ENCODE data around the gene SLC24A3.
A peak's percentile ranks its signal among the peaks of the same experiment; 100 is the strongest.
"Not testable (repeated sequence)": the region's sequence is repeated elsewhere in the genome, so short reads cannot be mapped to it uniquely, and the experiment has no call there.

SLC24A3 gene

DNA sequence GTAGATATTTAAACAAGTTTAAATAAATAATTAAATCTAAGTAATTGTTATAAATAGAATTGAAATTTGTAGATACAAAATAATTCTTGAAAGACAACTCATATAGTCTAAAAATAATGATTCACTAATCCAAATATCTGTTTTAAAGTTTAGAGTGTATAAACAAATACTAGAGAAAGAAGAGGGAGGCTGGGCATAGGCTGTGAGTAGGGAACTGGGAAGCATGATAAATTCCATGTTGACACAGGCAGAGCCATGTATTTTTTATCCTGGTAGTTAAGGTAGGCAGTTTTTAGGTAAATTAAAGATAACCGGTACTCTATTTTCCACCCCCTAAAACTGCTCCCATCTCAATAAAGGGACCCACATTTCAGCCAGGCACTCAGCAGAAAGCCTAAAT lies 534.0 kb downstream of the SLC24A3 start:
- DNase-seq (ENCODE audit: low spot score): no peak

DNA sequence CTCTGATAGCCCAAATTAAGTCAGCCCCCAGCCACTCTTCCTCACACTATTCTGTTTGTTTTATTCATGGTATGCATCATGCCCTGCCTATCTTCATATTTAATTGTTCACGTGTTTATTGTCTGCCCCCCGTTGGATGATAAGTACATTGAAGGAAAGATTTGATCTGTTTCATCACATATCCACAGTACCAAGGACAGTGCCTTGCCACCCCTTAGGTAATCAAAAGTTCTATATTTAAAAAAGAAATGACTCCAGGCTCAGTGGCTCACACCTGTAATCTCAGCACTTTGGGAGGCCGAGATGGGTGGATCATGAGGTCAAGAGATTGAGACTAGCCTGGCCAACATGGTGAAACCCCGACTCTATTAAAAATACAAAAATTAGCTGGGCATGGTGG lies 535.5 kb downstream of the SLC24A3 start:
- no peak for DNase-seq (ENCODE audit: low spot score)

DNA sequence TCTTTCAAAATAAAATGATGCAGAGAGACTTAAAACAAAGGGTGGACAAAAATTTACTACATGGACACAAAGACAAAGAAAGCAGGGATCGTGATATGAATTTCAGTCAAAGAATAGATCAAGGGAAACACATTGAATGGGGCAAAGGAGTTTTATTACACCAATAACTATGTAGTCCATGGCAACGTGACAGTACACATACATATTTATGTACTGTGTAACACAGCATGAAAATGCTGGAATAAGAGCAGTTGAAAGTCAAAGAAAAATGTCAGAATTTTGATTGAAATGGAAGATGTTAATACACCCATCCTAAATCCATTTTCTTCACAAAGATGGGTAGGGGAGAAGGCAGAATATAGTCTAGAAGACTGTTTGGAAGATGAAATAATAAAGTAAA lies 536.2 kb downstream of the SLC24A3 start:
- no peak for DNase-seq (ENCODE audit: low spot score)

DNA sequence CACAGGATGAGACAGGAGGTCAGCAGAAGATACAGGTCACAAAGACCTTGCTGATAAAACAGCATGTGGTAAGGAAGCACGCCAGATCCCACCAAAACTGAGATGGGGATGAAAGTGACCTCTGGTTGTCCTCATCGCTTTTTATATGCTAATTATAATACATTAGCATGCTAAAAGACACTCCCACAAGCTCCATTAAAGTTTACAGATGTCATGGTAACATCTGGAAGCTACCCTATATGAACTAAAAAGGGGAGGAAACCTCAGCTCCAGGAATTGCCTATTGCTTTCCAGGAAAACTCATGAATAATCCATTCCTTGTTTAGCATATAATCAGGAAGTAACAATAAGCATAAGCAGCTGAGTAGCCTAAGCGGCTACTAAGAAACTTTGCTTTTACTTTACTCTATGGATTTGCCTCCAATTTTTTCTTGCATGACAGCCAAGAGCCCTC lies 537.2 kb downstream of the SLC24A3 start:
- no peak for DNase-seq (ENCODE audit: low spot score)

DNA sequence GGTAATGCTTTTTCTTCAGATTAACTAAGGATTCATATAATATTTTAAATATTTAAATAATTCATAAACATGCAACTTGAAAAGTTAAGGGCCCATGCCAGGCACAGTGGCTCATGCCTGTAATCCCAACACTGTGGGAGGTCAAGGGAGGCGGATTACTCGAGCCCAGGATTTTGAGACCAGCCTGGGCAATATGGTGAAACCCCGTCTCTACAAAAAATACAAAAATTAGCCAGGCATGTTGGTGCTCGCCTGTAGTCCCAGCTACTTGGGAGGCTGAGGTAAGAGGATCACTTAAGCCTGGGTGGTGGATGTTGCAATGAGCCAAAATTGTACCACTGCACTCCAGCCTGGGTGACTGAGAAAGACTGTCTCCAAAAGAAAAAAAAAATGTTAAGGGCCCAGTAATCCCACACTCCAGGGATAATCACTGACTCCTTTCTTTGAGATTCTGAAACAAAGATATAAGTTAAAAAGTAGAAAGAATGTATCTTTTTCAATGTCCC lies 537.7 kb downstream of the SLC24A3 start:
- no peak for DNase-seq (ENCODE audit: low spot score)

DNA sequence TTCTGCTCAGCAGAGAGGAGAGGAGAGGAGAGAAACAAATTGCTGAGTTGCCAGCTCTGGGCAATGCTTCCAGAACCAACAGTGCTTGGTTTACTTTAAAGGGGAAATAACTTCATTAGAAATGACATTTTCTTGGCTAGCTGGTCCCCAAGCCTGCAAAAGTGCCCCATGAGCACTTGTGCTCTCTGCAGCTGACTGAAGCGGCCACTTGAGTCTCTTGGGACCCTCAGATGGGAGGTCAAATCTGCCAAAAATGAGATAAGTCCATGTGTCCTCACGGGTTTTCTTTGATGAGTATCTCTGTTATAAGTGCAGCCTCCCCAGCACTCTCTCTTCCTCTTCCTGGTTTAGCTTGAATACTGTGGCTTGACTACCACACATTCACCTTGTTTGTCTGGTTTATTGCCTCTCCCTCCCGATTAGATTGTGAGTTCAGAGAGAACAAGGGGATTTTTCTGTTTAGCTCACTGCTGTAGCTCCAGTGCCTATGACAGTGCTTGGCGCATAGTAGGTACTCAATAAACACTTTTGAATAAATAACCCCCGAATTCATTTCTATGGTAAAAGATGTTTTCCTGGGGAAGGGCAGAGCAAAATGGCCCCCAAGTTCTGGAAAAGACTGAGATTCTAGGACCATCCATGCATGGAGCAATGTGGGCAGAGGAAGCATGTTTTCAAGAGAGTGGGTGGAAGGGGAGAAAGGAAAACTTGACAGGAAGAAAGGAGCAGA lies 538.6 kb downstream of the SLC24A3 start:
- DNase-seq (ENCODE audit: low spot score): no peak

DNA sequence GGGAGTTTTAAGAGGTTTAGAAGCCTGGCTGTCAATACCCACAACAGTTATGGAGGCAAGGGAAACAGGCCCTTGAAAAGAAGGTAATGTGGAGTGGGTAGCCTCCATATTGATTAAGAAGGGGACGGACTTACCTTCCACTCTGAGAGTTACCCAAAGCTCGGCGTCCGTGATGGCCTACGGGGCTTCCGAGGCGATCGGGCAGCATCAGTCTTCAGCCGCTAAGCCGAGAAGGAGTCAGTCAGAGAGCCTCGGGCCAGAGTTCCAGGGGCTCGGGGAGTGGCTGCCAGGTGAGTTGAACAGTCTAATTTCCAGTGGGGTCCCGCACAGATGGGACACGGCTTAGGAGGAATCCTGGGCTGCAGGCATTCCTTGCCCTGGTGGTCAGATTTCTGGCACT lies 541.8 kb downstream of the SLC24A3 start:
- DNase-seq (ENCODE audit: low spot score): not testable (repeated sequence)

DNA sequence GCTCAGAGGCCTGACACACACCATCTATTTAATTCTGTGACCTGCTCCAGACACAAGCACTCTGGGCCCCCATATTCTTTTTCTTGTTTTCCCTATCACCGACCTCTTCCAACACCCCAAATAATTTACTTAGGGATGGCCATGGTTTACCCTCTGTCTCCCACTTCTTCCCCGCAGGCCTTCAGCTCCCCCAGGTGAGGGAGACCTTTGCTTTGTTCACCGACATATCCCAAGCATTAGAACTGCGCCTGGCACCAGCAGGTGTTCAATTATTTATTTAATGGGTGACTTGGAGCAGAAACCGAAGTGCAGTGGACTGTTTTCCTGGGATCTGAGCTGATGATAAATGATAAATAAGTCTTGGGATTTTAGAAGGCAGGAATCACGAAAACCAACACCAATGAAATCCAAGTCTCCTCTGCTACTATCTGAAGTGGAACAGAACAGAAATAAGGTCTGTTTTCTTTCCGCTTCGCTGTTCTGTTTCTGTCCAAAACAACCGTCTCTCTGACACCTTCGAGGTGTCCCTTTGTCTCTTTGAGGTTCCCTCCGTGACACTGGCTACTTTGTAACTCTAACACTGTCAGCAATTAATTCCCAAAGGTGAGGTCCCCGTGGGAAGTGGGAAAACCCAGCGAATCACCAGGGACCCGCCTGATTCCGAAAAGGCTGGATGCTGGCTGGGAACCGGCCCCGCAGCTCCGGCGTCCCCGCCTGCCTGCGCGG lies 544.5 kb downstream of the SLC24A3 start:
- no peak for DNase-seq (ENCODE audit: low spot score)

DNA sequence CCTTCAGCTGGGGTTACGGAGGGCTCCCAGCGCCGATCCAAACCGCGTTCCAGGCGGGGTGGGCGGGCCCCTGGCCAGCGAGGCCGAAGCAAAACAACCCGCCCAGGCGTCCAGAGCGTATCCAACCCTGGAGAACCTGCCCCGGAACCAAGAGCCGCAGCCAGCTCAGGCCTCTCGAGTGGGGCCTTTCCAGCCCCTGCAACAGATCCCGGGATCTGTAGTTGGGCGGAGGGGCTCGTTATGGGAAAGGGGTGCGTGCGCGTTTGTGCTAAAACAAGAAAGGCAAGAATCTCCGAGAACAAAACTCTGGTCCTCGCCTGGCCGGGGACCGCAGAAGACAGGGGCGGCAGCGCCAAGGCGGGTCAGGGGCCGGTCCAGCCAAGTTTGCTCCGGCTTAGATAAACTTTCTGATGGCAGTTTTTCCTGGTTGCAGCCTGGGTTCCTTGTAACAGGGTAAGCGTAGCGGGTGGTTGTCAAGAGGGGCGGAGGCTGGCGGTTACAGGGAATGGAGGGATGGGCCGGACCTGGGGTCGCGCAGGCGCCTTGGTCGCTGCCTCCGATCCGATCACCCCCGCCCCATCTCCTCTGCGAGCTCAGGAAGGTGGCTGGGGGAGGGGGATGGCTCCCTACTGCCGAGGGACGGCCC lies 545.2 kb downstream of the SLC24A3 start:
- peak; percentile 72 for DNase-seq (ENCODE audit: low spot score)

DNA sequence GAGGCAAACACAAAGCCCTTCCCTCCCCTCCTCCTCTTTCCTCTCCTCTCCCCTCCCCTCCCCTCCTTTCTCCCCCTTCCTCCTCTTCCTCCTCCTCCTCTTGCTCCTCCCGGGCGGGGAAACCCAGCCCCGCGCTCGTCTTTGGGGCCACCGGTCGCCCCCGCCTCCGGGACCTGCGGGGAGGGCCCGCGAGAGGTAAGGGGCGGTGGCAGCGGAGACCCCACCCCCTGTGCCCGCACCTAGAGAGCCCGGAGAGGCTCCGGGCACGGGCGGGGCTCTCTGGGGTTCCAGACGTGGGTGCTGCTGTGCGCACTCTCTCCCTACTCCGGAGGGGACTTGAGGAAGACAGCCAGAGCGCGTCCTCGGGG lies 545.7 kb downstream of the SLC24A3 start, which contains the start of gene RIN2:
Gene RIN2 (plus strand): TSS at position 126 of the 368 bp plus-strand sequence. CDS start 131,344 bp downstream, outside the sequence.
- peak; percentile 40 for DNase-seq (ENCODE audit: low spot score)

DNA sequence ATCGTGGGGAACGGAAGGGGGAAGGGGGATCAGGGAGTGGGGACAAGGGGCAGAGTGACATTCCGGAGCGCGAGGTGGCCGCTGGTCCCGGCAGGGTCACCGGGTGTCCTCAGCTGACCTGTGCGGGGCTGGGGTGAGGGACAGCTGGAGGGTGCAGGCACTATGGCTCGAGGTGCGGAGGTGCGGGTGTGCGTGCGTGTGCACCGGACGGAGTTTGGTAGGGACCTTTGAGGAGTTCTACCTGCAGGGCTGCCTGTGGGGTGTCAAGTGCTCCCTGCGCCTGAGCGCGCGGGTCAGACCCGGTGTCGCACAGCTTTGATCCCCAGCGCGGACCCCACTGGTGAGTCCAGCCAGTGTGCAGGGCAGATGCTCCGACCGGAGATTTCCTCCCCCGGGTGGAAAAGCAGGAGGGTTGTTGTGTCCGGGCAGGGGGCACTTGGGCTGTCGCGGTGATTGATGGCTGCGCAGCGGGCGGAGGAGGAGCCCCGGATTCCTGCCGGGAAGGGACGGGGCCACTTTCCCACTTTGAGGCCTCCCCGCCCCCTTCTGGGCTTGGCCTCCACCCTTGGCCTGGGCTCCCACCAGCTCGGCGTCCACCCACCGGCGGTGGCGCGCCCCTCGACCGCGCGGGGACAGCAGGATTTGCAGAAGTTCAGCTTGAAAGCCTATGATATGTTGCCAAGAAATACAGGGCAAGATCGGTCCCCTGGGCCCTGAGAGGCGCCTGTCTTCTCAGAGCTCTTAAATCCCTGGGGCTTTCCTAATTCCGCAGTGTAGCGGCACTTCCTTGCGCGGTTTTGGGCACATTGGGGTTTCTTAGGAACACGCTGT lies 546.3 kb downstream of the SLC24A3 start:
- DNase-seq (ENCODE audit: low spot score): peak; percentile 41

DNA sequence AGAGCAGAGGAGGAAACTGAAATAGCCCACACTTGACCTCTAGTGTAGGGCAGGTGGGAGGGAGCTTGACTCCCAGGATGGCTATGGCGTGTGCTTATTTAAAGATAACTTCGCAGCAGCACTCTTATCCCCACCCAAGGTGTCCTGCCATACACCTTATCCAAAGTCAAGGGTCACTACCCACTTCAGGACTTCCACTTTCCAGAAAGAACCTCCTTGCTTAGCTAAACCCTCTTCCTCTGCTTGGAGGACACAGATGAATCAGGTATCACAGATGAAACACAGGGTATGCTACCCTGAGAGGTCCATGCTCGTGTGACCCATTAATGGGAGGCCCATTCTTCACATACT lies 547.9 kb downstream of the SLC24A3 start:
- DNase-seq (ENCODE audit: low spot score): no peak

DNA sequence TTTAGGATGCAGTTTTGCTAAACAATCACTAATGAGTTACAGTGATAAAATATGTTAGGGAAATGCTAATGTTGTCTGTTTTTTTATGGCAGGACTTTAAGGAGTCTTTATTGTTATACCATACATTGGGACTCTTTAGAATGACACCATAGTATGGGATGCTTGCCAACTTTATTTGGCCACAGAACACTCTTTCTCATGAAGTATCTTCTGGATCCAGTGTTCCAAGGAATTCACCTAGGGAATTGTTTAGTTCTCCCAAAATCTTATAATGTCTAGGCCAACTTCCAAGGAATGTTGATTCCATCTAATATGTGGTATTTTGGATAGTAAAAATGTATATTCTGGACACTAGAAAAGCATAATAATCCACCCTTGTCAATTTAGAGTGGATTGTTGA lies 548.9 kb downstream of the SLC24A3 start:
- DNase-seq (ENCODE audit: low spot score): no peak

DNA sequence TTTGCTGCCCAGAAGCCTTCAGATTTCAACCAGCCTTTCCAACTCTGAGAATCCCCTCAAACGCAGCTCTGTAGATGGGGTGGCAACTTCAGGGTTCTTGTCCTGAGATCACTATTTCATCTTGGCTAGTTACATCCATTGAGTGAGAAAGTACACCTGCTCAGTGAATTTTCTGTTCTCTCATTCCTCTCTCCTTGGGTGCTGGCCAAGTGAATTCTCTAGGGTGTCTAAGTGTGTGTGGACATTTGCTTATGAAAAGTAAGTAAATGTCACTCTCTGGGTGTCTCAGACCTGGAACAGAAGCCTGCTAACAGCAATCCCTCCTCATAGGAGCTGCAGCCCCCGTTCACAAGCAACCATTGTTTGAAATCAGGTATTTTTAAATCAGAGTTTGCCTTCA lies 549.4 kb downstream of the SLC24A3 start:
- DNase-seq (ENCODE audit: low spot score): no peak

DNA sequence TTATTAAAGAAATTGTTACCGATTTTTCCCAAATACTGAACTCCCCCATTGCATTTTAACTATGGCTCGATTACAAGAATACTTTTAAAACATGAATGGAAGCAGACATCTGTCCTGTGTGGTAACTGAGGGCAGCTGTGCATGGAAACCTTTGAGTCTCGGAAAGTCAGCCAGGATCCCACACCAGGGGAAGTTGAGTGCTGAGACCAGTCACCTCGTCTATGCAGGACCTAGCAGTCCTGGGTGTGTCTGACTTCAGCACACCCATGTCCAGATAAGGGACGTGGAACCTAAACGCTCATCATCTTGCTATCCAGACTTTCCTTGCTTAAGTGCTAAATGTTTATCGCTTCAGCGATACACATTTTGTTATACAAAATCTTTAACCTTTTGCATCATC lies 551.8 kb downstream of the SLC24A3 start:
- no peak for DNase-seq (ENCODE audit: low spot score)

DNA sequence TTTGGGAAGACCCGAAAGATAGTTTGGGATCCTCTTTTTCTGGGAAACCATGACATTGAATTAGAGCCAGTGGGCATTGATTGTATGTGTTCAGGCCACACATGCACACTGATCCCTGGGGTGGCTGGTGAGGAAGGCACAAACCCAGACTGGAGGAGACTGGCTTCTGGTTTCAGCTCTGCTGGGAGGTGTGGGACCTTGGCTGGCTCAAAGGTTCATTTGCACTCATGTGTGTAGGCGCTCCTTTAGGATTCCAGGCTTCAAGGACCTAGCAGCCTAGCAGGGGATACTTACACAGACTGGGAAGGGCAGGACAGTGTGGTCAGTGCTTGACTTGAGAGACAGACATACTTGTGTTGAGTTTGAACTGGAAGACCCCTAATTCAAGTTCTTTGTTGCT lies 552.8 kb downstream of the SLC24A3 start:
- no peak for DNase-seq (ENCODE audit: low spot score)

DNA sequence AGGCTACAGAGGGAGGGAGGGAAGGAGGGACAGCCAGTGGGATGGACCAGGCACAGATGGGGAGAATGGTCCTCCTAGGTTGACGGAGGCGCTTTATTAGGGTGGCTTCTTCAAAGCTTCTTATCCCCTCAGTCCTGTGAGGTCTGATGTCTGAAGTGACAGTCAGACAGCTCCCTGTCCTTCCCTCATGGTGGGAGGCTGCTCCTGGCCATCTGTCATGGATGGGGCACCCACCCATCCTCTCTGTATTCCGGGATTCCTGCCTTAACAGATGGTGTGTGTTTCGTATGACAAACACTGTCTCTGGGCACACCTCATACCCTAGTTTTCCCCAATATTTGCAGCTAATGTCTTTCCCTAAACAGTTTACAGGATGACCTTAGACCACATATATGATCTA lies 553.5 kb downstream of the SLC24A3 start:
- no peak for DNase-seq (ENCODE audit: low spot score)

DNA sequence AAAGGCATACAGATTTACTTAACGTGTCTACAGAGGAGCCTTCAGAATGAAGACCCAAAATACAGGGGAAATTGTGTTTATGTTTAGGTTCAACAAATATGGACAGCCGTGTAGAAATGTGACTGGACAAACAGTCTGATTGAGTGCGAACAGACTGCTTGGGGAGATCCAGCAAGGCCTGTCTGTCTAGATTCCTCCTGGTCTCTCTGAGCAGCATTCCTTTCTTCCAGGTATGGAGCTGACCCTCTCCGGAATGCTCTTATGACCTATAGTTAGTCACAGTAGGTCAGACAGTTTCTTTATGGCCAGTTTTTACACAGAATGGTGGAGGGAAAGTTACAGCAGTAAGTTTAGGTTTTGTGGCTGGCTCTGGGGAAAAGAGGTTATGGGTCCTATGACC lies 554.6 kb downstream of the SLC24A3 start:
- DNase-seq (ENCODE audit: low spot score): no peak

DNA sequence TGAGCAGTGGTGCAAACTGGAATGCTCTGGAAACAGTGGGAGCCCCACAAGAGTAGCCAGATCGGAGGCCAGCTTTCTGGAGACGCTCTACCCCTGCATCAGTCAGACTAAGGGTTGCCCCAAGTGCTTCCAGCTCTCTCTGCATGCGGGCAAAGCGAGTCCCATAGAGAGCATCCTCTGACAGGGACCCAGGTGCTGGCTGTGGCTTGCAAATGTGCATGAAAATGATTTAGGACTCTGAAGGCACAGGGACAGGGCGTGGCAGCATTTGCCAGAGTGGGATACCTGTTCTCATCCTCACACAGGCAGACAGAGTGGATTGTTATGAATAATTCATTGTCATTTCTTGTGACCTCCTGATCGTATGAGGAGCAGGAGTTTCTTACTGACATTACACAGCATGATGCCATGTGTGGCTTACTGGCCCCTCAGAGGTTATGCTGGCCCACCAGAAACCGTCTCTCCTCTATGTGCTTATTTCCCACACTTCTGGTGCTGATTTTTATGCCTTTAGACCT lies 555.9 kb downstream of the SLC24A3 start:
- no peak for DNase-seq (ENCODE audit: low spot score)

DNA sequence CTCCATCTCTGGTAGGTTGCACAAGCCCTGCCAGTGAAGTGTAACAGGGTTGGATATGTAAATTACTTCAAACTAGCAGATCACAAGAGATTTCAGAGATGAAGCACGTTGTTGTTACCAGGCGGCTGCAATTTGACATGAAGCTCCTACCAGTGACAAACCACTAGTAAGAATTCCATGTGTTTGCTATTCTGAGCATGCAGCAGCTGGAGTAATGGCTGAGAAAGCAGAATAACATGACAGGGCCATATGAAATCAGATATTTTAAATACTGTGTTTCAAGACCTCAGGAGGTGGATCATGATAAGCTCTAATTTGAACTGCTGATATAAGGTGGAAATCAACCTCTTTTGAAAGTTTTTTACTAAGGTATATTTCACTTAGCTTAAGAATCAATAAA lies 557.1 kb downstream of the SLC24A3 start:
- peak; percentile 60 for DNase-seq (ENCODE audit: low spot score)

DNA sequence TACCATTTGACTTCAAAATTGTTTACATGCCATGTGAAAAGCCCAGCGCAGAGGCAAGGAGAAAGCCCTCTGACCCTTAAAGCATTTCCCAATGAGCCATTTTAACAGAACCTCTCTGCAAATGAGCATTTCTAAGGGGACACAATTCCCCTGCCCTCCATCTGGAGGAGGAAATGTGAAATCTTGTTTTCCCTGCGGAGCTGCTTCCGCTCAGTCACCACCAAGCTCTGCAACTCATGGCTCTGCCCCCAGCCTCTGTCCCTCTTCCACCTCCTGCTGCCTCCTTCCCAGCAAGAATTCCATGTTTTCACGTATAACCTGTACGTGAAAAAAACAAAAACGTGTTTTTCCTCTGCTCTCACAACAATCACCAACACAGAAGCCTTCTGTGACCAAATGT lies 557.9 kb downstream of the SLC24A3 start:
- no peak for DNase-seq (ENCODE audit: low spot score)

DNA sequence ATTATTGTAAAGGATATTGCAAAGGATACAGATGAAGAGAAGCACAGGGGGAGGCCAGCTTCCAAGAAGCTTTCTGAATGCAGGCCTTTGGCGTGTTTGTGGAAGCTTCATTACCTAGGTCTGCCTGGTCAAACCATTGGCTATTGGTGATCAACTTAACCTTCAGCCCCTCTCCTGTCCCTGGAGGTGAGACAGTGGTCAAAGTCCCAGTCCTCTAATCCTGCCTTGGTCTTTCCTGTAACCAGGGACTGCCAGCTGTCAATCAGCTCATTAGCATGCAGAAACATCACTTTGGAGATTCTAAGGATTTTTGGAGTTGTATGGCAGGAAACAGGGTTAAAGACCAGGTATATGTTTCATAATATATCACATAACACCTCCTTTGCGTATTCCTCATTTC lies 558.6 kb downstream of the SLC24A3 start:
- no peak for DNase-seq (ENCODE audit: low spot score)

Measured in pons (tissue), 1 donor.